Parathyroid adenoma (tissue), 2 donors: ENCODE measurements around the gene CFAP97D2.

Experiments used
- H2AFZ ChIP-seq: fragments of 300-600 bp; sonication (generic); one replicate; pipeline ENCODE4 v1.7.0; 2017; ENCODE audit warnings: antibody characterized with exemption, mild to moderate bottlenecking
- H3K27ac ChIP-seq: fragments of 300-600 bp; sonication (generic); one replicate; pipeline ENCODE4 v1.7.0; 2017
- H3K27me3 ChIP-seq: fragments of 300-600 bp; sonication (generic); one replicate; pipeline ENCODE4 v1.7.0; 2017; ENCODE audit warnings: low read length; ENCODE audit not compliant: control insufficient read depth, insufficient read depth
- H3K36me3 ChIP-seq: fragments of 300-600 bp; sonication (generic); one replicate; pipeline ENCODE4 v1.7.0; 2017; ENCODE audit warnings: low read length; ENCODE audit not compliant: control insufficient read depth, insufficient read depth
- H3K4me1 ChIP-seq: fragments of 300-600 bp; sonication (generic); one replicate; pipeline ENCODE4 v1.7.0; 2017; ENCODE audit warnings: control low read depth
- H3K4me2 ChIP-seq: fragments of 300-600 bp; sonication (generic); one replicate; pipeline ENCODE4 v1.7.0; 2017; ENCODE audit warnings: low read length
- H3K4me3 ChIP-seq: fragments of 300-600 bp; sonication (generic); one replicate; pipeline ENCODE4 v1.7.0; 2017; ENCODE audit warnings: low read depth, low read length
- H3K79me2 ChIP-seq: fragments of 300-600 bp; sonication (generic); one replicate; pipeline ENCODE4 v1.7.0; 2017; ENCODE audit warnings: control low read depth
- H3K9ac ChIP-seq: fragments of 300-600 bp; sonication (generic); one replicate; pipeline ENCODE4 v1.7.0; 2017; ENCODE audit warnings: mild to moderate bottlenecking
- H3K9me3 ChIP-seq: fragments of 300-600 bp; sonication (generic); one replicate; pipeline ENCODE4 v1.7.0; 2017; ENCODE audit warnings: low read length; ENCODE audit not compliant: control insufficient read depth
- CTCF ChIP-seq: fragments of 300-600 bp; sonication (generic); IDR thresholded peaks from one replicate; pipeline ENCODE4 v1.7.0; 2017; ENCODE audit warnings: antibody characterized with exemption, mild to moderate bottlenecking
- donor health status: primary hyperparathyroidism.

CFAP97D2 gene

GRCh38 chr13:114212158-114212495 is 33.1 kb downstream of the CFAP97D2 start:
- Histone ChIP-seq H3K4me3 (no peak overlapping the region), H3K36me3 (no peaks in the 10 kb centered on the region), H3K9ac (no peak overlapping the region), H3K27me3 (no peaks in the 10 kb centered on the region), H3K27ac (no peak overlapping the region), H3K79me2 (no peaks in the 10 kb centered on the region), H3K4me2 (no peak overlapping the region), H2AFZ (no peak overlapping the region), H3K4me1 (no peaks in the 10 kb centered on the region), H3K9me3 (no peaks in the 10 kb centered on the region)
- TF ChIP-seq CTCF = no peak

- no peak overlapping the region for H3K4me3 ChIP-seq
- no peak overlapping the region for H3K27ac ChIP-seq
- no peaks in the 10 kb centered on the region for H3K36me3 ChIP-seq
- H3K9me3 ChIP-seq = no peaks in the 10 kb centered on the region
- H3K4me2 ChIP-seq = no peak overlapping the region
- H3K9ac ChIP-seq = no peak overlapping the region
- no peaks in the 10 kb centered on the region for H3K79me2 ChIP-seq
- no peak for TF ChIP-seq CTCF
- H3K27me3 ChIP-seq = no peaks in the 10 kb centered on the region
- H3K4me1 ChIP-seq = no peaks in the 10 kb centered on the region
- no peak overlapping the region for H2AFZ ChIP-seq
Observed at GRCh38 chr13:114213980-114214379, 34.9 kb downstream of the CFAP97D2 start.

GRCh38 chr13:114219392-114219791 is 40.3 kb downstream of the CFAP97D2 start:
- no peaks in the 10 kb centered on the region for H3K4me1 ChIP-seq
- no peak overlapping the region for H3K9ac ChIP-seq

GRCh38 chr13:114222461-114222968 is 43.5 kb downstream of the CFAP97D2 start:
- no peaks in the 10 kb centered on the region for H3K4me1 ChIP-seq
- no peaks in the 10 kb centered on the region for H3K27me3 ChIP-seq
- H3K9ac ChIP-seq = no peak overlapping the region
- H3K4me3 ChIP-seq = no peak overlapping the region
- H3K36me3 ChIP-seq = no peaks in the 10 kb centered on the region
- no peaks in the 10 kb centered on the region for H3K79me2 ChIP-seq
- H2AFZ ChIP-seq = no peak overlapping the region
- no peak overlapping the region for H3K4me2 ChIP-seq
- no peak overlapping the region for H3K27ac ChIP-seq
- no peaks in the 10 kb centered on the region for H3K9me3 ChIP-seq
- no peak for TF ChIP-seq CTCF

More at GRCh38 chr13:114219392-114219791, 40.3 kb downstream of the CFAP97D2 start:
- Histone ChIP-seq H3K27me3 (no peaks in the 10 kb centered on the region), H3K36me3 (no peaks in the 10 kb centered on the region), H3K79me2 (no peaks in the 10 kb centered on the region), H3K4me2 (no peak overlapping the region), H2AFZ (no peak overlapping the region), H3K27ac (no peak overlapping the region), H3K9me3 (no peaks in the 10 kb centered on the region), H3K4me3 (no peak overlapping the region)
- TF ChIP-seq CTCF = no peak

- no peak for TF ChIP-seq CTCF
- no peaks in the 10 kb centered on the region for H3K79me2 ChIP-seq
Observed at GRCh38 chr13:114224201-114224600, 45.1 kb downstream of the CFAP97D2 start.

More at GRCh38 chr13:114224201-114224600, 45.1 kb downstream of the CFAP97D2 start:
- H3K9me3 ChIP-seq = no peaks in the 10 kb centered on the region
- no peaks in the 10 kb centered on the region for H3K4me1 ChIP-seq
- no peaks in the 10 kb centered on the region for H3K36me3 ChIP-seq
- no peak overlapping the region for H3K4me2 ChIP-seq
- no peak overlapping the region for H3K4me3 ChIP-seq
- no peaks in the 10 kb centered on the region for H3K27me3 ChIP-seq
- H3K9ac ChIP-seq = no peak overlapping the region
- no peak overlapping the region for H2AFZ ChIP-seq
- no peak overlapping the region for H3K27ac ChIP-seq
